Glutamatergic neuron (in vitro differentiated cells): ENCODE data around the gene APOC1. TPM values are rescaled to one million over a fixed set of nuclear protein-coding genes. Genes with fewer than 3 reads are reported as not detected.

Source experiments
- DNase-seq: peaks from one replicate; pipeline ENCODE4 v3.0.0; 2022
- H3K27ac Mint-ChIP-seq: one replicate; pipeline ENCODE4 v1.8.0; 2020; ENCODE audit warnings: mild to moderate bottlenecking, mixed read lengths, inconsistent platforms; ENCODE audit not compliant: unreplicated experiment
- H3K27me3 Mint-ChIP-seq: one replicate; pipeline ENCODE4 v1.8.0; 2020; ENCODE audit warnings: mild to moderate bottlenecking, moderate library complexity, mixed read lengths, inconsistent platforms; ENCODE audit not compliant: unreplicated experiment
- H3K36me3 Mint-ChIP-seq: one replicate; pipeline ENCODE4 v1.8.0; 2020; ENCODE audit warnings: mild to moderate bottlenecking, mixed read lengths, inconsistent platforms; ENCODE audit not compliant: unreplicated experiment
- H3K4me1 Mint-ChIP-seq: one replicate; pipeline ENCODE4 v1.8.0; 2020; ENCODE audit warnings: mild to moderate bottlenecking, low read depth, mixed read lengths, inconsistent platforms; ENCODE audit not compliant: unreplicated experiment
- H3K4me3 Mint-ChIP-seq: one replicate; pipeline ENCODE4 v1.8.0; 2020; ENCODE audit warnings: mild to moderate bottlenecking, mixed read lengths, inconsistent platforms; ENCODE audit not compliant: unreplicated experiment
- H3K9me3 Mint-ChIP-seq: one replicate; pipeline ENCODE4 v1.8.0; 2020; ENCODE audit warnings: mild to moderate bottlenecking, moderate library complexity, mixed read lengths, inconsistent platforms; ENCODE audit not compliant: unreplicated experiment
- CTCF ChIP-seq: fragments of 200-600 bp; sonication (generic); IDR thresholded peaks from one replicate; pipeline ENCODE4 v1.5.0; 2021; ENCODE audit not compliant: partially characterized antibody, unreplicated experiment
- total RNA-seq: library from RNA; stranded (reverse); fragmentation: NEBNext Ultra II Directional; extraction: Animal tissue kit (Norgen Biotek cat#: 25700); gene quantifications from one replicate; pipeline ENCODE4 v1.2.1, GENCODE V29; 2021; ENCODE audit not compliant: unreplicated experiment

The APOC1 gene
- total RNA-seq, 1 donor from 2014 or later = 8.3 TPM

DNA sequence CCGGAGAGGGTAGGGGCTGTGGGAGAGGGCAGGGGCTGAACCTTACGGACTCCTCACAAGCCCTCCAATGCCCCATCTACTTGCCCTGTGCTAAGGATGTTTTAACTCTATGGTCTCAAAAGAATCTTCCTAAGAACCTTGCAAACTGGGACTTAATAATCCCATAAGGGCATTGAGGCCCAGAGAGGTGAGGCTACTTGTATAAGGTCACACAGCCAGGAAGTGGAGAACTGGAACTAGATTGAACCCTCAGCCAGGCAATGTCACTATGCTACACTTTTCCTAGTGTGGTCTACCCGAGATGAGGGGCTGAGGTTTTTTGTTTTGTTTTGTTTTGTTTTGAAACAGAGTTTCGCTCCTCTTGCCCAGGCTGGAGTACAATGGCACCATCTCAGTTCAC is 17.1 kb downstream of the APOC1 start:
- peaks cover 7% of the 10 kb centered on the region for H3K27me3 Mint-ChIP-seq
- no peak overlapping the region for H3K27ac Mint-ChIP-seq

DNA sequence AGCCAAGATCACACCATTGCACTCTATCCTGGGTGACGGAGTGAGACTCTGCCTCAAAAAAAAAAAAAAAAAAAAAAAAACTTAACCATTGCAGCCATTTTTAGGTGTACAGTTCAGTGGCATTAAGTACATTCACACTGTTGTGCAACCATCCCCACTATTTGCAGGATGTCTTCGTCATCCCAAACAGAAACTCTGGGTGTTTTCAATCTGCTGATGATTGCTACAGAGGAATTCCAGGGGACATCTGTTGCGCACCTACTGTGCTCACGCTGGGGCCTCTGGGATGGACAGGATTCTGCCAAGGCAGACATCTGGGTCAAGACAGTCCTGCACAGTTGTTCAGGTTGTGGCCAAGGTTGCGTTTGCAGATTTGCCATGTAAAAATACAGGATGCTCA is 25.3 kb downstream of the APOC1 start:
- Mint-ChIP-seq H3K36me3 (no peaks in the 10 kb centered on the region), H3K4me3 (no peak overlapping the region), H3K4me1 (peaks cover 3% of the 10 kb centered on the region), H3K27me3 (peaks cover 2% of the 10 kb centered on the region), H3K27ac (no peak overlapping the region), H3K9me3 (no peaks in the 10 kb centered on the region)
- TF ChIP-seq CTCF = no peak
- no peak for DNase-seq

More for the DNA sequence above, 17.1 kb downstream of the APOC1 start:
- peaks cover 2% of the 10 kb centered on the region for H3K9me3 Mint-ChIP-seq
- TF ChIP-seq CTCF = no peak
- no peaks in the 10 kb centered on the region for H3K36me3 Mint-ChIP-seq
- no peak for DNase-seq
- H3K4me3 Mint-ChIP-seq = no peak overlapping the region
- H3K4me1 Mint-ChIP-seq = no peaks in the 10 kb centered on the region

DNA sequence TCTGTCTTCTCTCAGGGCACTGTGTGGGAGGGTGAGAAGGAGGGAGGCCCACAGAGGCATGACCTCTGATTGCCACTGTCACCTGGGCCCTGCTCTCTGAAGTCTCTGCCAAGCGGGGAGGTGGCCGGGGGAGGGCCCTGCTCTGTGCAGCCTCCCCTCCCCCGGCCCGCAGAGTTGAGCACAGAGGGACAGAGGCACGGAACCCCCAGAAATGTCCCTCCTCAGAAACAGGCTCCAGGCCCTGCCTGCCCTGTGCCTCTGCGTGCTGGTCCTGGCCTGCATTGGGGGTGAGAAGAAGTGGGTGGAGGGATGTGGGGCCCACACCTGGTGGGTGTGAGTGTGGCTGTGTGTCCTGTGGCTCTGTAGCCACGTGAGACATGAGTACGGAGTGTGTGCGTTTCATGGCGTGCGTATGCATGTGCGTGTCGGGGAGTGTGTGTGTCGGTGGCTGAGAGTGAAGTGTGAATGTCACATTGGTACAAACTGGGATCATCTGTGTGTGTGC is 27.7 kb downstream of the APOC1 start, which contains the start of gene APOC4:
APOC4 (plus strand) TSS at position 171 of the 505 bp plus-strand sequence; CDS start at position 212, 41 bp downstream.
- Mint-ChIP-seq H3K36me3 (no peaks in the 10 kb centered on the region), H3K4me1 (peaks cover 3% of the 10 kb centered on the region), H3K9me3 (no peaks in the 10 kb centered on the region), H3K4me3 (peak within 1 kb of the TSS; percentile 0), H3K27ac (no peak within 1 kb of the TSS), H3K27me3 (peaks cover 2% of the 10 kb centered on the region)
- no peak for TF ChIP-seq CTCF
- DNase-seq = no peak

DNA sequence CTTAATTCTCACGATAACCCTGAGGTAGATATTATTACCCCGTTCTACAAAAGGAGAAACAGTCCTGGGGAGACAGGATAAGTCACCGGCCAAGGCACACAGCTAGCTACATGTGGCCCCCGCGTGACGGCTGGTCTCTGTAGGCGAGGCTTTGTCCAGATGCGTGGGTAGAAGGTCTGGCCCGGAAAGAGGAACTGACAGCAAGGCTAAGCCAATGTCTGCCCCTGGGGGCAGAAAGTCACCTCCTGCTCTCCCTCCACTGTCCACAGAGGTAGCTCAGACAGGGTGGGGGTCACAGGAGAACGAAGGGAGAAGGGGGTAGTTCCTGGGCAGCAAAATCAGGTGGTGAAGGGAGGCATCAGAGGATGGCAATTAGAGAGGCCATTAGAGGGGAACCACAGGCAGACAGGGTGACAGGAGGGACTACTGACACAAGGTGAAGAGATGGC is 29.4 kb downstream of the APOC1 start:
- TF ChIP-seq CTCF = no peak
- Mint-ChIP-seq H3K4me1 (peaks cover 7% of the 10 kb centered on the region), H3K4me3 (no peak overlapping the region), H3K27me3 (peaks cover 2% of the 10 kb centered on the region), H3K36me3 (no peaks in the 10 kb centered on the region), H3K27ac (no peak overlapping the region), H3K9me3 (no peaks in the 10 kb centered on the region)
- DNase-seq = no peak

GRCh38 chr19:44947041-44947581 is 32.7 kb downstream of the APOC1 start:
- H3K4me1 Mint-ChIP-seq = peaks cover 17% of the 10 kb centered on the region

More at GRCh38 chr19:44947041-44947581, 32.7 kb downstream of the APOC1 start:
- no peak overlapping the region for H3K4me3 Mint-ChIP-seq
- no peak for DNase-seq
- TF ChIP-seq CTCF = no peak
- H3K27ac Mint-ChIP-seq = no peak overlapping the region
- H3K27me3 Mint-ChIP-seq = peaks cover 2% of the 10 kb centered on the region
- H3K9me3 Mint-ChIP-seq = no peaks in the 10 kb centered on the region
- H3K36me3 Mint-ChIP-seq = no peaks in the 10 kb centered on the region
